DMS 273 (cell line): Measurements from ENCODE around the gene EXTL1.

Experiments
- DNase-seq: peaks from one replicate; lab custom pipeline; 2025; ENCODE audit not compliant: unreplicated experiment; lab: John Stamatoyannopoulos, UW

Gene EXTL1

GRCh38 chr1:26041978-26042377 is 20.4 kb downstream of the EXTL1 start:
- DNase-seq, result no peak

GRCh38 chr1:26043765-26044164 is 22.2 kb downstream of the EXTL1 start:
- no peak for DNase-seq

- no peak for DNase-seq
Measured at GRCh38 chr1:26044414-26044813, 22.8 kb downstream of the EXTL1 start.

GRCh38 chr1:26044971-26045721 is 23.6 kb downstream of the EXTL1 start:
- no peak for DNase-seq

DNA sequence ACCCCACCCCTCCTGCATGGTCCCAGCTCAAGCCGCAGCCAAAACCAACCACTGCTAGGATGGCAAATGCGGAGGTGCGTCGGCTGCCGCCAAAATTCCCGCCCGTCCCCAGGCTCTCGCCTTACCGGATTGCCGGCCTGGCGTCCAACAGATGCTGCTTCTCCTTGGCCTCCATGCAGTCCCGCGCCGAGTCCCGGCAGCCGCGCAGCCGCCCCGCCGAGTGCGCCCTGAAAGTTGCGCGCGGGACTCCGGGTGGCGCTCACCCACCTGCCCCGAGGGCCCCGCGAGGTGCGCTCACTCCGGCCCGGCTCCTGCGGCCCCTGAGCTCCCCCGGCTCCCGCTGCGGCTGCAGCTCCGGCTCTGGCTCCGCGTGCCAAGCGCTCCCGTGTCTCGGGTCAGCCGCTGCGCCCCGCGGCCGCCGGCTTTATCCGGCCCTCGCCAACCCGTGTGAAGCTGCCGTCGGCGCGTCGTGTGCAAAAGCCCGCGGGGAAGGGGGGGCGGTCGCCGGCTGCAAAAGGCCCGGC is 24.2 kb downstream of the EXTL1 start, which contains the start of gene SLC30A2:
Gene SLC30A2, minus strand, starts transcription at position 397 of the 524 bp plus-strand sequence. Its CDS starts 222 bp downstream, at position 175.
- peak; percentile 73 for DNase-seq

DNA sequence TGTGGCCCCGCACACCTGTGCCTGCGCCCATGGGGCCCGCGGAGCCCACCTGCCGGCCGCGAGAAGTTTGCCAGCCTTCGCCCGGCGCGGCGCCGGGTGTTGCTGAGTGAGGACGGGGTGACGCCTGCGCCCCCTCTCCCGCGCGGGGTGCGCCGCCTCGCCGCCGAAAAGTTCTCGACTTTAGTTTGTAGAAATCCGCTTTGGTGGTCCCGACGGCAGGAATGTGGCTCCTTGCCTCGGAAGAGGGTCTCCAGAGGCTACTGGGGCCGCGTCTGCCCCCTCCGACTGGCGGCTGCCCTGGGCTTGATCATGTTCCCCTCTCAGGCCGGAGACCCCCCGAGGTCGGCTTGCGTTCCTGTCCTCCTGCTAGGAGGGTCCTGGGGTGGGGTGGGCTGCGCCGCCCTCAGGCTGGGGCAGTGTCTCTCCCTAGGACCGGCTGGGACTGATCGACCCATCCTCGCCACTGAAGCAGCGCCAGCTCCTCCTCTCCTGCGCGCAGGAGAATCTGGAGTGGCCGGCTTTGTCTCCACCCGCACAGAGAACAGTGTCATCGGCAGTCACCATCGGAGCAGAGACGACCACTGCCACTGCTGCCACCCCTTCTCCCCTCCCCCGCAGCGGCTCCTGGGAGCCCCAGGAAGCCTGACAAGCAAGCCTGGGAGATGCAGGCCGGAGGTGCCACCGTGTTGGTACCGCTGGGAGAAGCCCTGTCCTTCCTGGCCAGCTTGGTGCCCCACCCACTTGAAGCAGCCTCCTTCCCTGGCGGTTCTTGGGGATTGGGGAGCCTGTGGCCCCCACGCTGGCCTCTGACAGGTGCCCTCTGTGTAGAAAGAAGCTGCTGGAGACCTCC is 24.9 kb downstream of the EXTL1 start:
- DNase-seq, result no peak

GRCh38 chr1:26047278-26047874 is 25.8 kb downstream of the EXTL1 start:
- DNase-seq, result no peak

GRCh38 chr1:26049531-26050247 is 28.1 kb downstream of the EXTL1 start:
- DNase-seq, result no peak

DNA sequence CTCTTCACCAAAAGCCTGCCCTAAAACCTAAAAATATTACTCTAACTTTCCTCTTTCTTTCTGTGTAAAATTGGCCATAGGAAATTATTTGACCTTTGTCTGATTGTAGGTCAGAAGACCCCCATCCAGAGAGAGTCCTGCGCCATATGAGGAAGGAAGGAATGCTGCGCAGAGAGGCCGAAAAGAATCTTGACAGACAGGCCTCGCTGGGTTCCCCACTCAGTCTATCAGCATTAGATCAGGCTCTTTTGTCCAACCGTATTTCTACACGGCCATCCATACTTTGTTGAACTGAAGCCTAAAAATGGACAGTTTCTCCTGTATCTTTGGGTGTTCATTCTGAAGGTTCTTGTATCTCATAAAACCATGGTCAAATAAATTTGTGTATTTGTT is 28.7 kb downstream of the EXTL1 start:
- no peak for DNase-seq

DNA sequence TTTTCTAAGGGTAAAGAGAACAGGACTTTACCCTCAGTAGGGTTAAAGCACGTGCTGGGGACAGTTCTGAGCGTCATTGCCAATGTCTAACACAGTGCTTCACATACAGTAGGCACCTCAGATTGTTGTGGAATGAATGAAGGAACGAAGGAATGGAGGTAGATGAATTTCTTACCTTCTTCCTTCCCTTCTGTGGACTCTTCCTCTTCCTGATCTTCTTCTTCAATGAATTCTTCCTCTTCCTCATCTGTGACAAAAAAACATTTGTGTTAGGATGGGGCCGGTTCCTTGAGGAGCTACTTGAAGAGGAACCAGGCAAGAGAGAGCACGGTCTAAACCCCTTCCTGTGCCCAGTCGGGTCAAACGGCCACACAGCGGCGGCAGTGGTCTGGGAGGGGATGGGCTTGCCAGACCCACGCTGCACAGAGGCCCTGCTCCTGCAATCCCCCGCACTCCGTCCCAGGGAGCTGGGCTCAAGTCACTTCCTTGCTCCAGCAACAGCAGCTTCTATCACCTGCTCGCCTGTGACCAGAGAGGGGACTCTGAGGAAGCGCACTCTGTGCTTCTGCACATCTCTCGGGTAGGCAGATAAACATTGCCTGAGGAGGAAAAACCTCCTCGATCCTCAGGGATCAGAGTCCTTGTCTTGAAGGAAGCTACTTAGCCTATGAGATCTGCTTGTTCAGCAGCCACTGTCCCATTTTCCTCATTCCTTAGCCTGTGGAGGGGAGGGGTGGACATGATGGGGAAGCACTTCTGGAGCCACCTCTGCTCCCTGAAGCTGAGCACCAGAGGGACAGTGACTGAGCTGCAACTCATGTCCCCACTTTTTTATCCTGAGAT is 32.4 kb downstream of the EXTL1 start:
- no peak for DNase-seq

DNA sequence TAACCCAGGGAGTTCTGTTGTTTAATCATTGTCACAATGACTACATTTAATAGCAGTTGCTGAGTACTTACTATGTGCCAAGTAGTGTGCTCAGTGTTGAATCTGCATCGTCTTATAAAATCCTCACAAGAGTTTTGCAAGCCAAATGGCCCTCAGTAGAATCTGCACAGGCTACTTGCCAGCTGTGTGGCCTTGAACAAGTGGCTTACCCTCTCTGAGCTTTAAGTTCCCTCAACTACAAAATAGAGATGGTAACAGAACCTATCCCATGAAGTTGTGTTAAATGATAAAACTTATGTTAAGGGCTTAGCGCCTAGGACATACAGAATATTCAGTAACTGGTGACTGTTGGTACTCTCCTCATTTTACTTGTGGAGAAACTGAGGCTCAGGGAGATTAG is 33.5 kb downstream of the EXTL1 start:
- no peak for DNase-seq

DNA sequence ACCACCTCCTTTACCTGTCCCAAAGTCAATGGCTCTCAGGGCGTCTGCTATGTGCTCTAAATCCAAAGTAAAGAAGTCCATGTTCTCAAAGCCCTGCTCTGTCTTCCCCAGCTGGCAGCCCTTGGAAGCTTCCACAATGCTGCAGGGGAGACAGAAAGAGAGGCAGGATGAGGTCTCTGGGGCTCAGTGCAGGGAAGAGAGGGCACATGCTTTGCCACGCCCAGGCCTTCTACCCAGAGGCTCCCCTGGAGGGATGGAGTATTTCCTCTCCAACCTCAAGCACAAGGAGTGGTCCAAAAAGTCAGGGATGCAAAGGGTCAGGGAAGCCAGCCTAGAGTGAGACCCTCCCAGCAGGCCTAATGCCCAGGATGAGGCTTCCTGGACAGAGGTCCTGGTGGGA is 35.6 kb downstream of the EXTL1 start:
- no peak for DNase-seq

GRCh38 chr1:26058052-26058595 is 36.5 kb downstream of the EXTL1 start:
- DNase-seq, result no peak

DNA sequence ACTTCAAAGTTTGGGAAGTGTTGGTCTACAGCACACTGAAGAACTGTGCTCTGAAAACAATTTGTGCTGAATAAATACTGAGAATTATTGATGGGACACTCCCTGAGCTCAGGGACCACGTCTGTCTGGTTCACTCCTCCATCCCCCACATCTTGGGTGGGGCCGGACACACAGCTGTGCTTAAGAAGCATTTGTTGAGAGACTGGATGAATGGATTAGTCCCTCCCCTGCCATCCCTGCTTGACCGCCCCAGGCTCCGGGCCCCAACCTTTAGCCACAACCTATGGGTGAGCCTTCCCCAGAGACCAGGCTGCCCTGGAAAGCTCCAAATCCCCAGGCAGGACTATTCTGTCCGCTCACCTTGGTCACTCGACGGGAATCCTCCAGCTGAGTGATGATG is 38.3 kb downstream of the EXTL1 start:
- no peak for DNase-seq

- no peak for DNase-seq
Measured at GRCh38 chr1:26060832-26061574, 39.4 kb downstream of the EXTL1 start.

DNA sequence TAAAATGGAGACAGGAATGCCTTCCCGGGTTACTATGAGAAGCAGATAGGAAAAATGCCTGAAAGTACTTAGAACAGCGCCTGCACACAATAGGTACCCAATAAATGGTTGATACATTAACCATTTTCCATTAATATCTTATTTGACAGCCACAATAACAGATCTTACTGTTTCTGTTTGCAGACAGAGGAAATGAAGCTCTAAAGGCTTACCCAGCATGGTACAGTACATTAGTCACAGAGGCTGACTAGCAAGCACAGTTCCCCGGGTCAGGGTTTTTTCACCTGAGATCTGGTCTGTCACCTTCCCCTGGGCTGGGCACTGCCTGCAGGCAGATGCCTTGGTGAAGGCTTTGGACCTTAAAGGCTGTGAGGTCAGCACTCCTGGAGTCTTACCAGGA is 43.0 kb downstream of the EXTL1 start:
- no peak for DNase-seq

DNA sequence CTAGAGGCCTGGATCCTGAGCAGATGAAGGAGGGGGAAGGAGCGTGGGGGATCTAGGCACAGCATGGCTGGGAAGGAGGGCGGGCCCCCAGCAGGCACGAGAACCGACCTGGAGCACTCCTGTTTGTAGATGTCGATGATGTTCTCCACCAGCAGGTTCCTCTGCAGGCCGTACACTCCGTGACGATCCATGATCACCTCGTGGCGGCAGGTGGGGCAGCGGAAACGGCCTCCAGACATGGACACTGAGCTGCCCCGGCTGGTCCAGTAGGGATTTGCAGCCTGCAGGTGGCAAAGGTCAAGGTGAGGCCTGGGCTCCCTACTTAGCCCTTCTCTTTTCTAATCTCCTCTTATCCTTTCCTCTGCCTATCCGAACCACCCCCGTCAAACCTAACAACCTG is 44.6 kb downstream of the EXTL1 start:
- no peak for DNase-seq

DNA sequence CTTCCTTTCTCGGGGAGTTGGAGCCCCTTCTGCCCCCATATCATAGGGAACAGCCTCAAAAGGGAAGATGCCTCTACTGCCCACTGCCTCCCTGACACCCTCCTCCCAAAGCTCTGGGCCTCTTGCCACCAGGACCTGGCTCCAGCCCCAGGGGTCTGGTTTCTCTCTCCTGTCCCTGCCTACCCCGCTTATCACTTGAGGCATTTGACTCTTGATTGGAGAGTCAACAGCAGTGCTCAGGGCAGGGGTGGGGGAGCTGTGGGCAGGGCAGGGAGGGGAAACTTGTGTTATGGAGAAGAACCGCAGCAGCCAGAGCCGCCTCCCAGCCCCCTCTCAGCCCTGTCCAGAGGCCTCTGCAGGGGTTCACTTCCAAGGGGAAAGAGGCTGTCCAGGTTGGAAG is 45.3 kb downstream of the EXTL1 start:
- no peak for DNase-seq

DNA sequence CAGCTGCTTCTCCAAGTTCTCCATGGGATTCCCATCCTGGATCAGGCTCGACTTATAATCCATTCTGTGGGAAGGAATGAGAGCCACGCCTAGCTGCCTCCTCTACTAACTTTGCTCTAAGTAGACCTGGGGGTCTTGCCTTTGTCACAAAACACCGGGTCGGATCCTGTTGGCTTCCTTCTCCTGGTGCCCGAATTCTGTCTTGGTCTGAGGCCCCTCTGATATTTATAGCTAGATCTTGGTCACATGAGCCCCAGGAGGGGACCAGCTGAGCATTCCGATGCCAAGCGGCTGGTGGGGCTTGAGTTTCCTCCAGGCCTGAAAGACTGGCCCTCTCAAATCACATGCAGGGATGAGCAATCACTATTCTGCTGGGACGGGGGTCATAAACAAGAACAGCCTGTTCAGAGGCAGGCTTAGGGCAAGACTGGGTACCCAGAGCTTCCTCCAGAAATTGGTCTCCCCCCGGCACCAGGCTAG is 45.9 kb downstream of the EXTL1 start, which contains the start of gene TRIM63:
Gene TRIM63, minus strand, starts transcription at position 199 of the 480 bp plus-strand sequence. Its CDS starts 136 bp downstream, at position 63.
- DNase-seq, result no peak
